ENCODE measurements around the gene AK5.

DNA sequence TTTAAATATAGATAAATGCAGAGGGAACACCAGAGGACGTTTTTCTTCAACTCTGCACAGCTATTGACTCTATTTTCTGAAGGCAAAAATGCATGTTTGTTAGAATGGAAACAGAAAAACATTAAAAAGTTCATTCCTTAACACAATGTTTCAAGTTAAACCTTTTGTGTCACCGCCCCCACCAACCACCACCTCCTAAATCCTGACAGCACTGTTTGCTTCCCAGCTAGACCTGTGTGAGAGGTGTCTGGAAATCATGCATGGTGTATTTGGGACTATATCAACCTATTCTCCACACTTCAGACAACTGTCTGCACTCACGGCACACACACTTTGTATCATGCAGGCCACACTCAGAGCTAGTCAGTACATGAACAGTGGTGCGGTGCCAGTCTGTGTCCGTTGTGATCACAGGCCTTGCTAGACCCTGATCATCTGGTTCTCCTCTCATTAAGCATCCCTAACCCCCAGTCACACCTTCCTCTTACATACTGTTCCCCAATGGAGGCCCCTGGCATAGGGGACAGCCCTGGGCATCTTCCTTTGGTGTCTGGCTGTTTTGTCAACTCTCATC lies 276.9 kb downstream of the AK5 start:
- TF ChIP-seq, protein P1, sequence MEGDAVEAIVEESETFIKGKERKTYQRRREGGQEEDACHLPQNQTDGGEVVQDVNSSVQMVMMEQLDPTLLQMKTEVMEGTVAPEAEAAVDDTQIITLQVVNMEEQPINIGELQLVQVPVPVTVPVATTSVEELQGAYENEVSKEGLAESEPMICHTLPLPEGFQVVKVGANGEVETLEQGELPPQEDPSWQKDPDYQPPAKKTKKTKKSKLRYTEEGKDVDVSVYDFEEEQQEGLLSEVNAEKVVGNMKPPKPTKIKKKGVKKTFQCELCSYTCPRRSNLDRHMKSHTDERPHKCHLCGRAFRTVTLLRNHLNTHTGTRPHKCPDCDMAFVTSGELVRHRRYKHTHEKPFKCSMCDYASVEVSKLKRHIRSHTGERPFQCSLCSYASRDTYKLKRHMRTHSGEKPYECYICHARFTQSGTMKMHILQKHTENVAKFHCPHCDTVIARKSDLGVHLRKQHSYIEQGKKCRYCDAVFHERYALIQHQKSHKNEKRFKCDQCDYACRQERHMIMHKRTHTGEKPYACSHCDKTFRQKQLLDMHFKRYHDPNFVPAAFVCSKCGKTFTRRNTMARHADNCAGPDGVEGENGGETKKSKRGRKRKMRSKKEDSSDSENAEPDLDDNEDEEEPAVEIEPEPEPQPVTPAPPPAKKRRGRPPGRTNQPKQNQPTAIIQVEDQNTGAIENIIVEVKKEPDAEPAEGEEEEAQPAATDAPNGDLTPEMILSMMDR (IDR thresholded peaks at IDR 0.05), result no peak
- TF ChIP-seq POLR2A (IDR thresholded peaks at IDR 0.05), result no peak
